Epithelial cell of proximal tubule (primary cell): ENCODE results near the gene THY1. TPM values are rescaled to one million over a fixed set of nuclear protein-coding genes. Genes with fewer than 3 reads are reported as not detected.

ENCODE experiments used
- DNase-seq: peaks from one replicate; pipeline ENCODE4 v3.0.0-alpha.2; 2011; ENCODE audit warnings: low read depth
- H3K4me3 ChIP-seq: 2 replicates; pipeline ENCODE4 v1.5.1; 2011; ENCODE audit warnings: low read depth, mild to moderate bottlenecking, low read length
- CTCF ChIP-seq: conservative IDR thresholded peaks from 2 replicates; pipeline ENCODE4 v1.5.1; 2012; ENCODE audit warnings: low read depth, mild to moderate bottlenecking, low read length
- total RNA-seq: library from RNA; depleted of rRNA; stranded (reverse); fragments of >200 nt; gene quantifications from 2 replicates; pipeline ENCODE4 v1.2.3, GENCODE V29; 2015

The THY1 gene
- total RNA-seq, 1 donor from 2014 or later: 9.0 TPM

- no peak overlapping the region for H3K4me3 ChIP-seq
- no peak for TF ChIP-seq CTCF
- DNase-seq: no peak
Observed at GRCh38 chr11:119450590-119451326, 27.8 kb upstream of the THY1 start.

- TF ChIP-seq CTCF: no peak
- no peak for DNase-seq
Observed at GRCh38 chr11:119449498-119449897, 26.5 kb upstream of the THY1 start.

DNA sequence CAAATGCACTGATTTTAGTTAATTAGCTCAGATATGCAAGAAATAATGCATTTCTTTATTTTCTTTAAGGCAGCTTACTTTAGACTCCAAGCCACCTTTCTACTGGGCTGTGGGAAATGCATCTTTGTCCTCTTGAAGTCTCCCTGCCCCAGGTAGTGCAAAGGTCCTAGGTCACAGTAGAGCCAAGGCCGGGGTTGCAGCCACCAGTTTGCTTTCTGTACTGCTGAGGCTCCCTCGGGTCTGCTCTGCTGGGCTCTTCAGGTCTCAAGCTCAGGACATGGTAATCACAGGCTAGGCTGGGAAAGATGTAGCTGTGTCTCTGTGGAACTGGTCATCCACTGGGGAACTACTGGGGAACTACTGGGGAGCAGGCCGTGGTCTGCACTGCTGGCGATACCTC lies 25.4 kb upstream of the THY1 start:
- TF ChIP-seq CTCF: no peak
- DNase-seq: no peak
- H3K4me3 ChIP-seq: no peak overlapping the region

More at GRCh38 chr11:119449498-119449897, 26.5 kb upstream of the THY1 start:
- no peak overlapping the region for H3K4me3 ChIP-seq

DNA sequence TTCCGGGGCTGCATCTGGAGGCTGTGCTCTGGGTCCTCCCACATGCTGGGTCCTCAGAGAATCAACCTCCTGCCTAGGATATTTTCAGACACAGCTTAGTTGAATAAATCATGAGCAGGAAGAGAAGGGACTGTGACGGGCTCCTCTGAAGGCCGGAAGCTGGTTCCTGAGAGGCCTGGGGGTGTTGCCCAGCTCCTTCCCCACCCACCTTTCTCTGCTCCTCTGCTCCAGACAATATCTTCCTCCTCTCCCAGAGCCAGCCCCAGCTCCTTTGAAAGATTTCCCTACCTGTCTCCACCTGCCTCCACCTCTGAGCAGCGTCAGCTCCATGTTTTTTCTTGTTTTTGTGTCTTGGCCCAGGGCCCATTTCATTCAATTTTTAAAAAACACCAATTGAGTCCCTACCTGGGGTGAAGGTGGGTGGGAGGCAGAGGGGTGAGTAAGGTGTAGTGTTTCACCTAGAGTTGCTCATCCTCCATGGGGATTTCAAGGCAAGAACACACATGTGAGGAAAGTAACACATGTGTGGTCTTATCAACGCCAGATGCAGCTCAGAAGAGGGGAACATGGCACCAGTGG lies 24.8 kb upstream of the THY1 start:
- no peak overlapping the region for H3K4me3 ChIP-seq
- DNase-seq: no peak
- TF ChIP-seq CTCF: no peak

DNA sequence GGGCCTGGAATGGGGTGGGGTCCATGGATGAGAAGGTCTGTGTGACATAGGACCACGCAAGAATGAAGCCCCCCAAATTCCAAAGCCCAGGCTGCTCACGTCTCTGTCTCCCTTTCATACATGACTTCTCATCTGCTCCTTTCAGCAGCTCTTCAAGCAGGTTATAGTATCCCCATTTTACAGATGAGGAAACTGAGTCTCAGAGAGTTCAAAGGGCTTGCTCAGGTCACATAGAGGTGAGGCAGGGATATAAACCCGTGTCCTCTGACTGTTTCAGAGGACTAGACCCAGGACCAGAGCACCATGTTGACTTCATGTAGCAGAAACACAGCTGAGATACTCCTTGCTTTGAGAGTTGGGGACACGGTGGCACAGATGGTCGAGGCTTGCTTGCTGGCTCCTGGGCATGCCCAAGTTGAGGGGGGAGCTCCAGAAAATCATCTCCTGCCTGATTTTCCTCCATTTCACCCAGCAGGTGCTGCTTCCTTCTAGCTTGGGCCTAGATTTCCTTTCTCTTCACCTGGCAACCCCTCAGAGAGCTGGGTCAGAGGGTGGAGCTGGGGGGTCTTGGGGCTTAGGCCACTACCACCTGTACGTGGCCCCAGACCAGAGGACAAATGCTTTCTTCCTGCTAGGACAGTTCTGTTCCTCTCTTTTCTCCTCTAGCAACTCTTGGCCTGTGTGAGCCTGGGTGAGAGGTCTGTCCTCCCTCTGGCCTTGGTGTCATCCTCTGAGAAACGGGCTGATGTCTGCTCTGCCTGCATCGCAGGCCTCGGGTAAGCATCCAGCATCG lies 24.1 kb upstream of the THY1 start:
- TF ChIP-seq CTCF: no peak
- no peak overlapping the region for H3K4me3 ChIP-seq
- no peak for DNase-seq

DNA sequence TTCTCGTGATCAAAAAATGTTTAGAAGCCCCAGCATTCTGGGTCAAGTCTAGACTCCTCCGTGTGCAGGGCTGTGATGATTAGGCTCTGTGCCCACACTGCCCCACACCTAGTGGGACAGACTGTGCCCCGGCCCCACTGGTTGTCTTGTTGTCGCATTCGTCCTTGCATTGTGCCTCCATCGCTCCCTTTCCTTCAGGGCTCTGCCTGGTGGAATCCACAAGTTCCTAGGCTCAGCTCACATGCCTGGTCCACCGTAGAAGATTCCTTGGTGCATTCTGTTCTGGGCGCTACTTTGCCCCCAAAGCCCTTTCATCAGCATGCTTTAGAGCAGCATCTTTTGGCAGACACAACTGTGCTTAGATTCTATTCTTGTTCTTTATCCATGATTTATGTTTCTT lies 23.5 kb upstream of the THY1 start:
- H3K4me3 ChIP-seq: no peak overlapping the region
- no peak for DNase-seq
- TF ChIP-seq CTCF: no peak
